ENCODE data around the gene STUB1. TPM values are rescaled to one million over a fixed set of nuclear protein-coding genes. Genes with fewer than 3 reads are reported as not detected.

The STUB1 gene
- total and polyA plus RNA-seq, 2 donors (not counting 1 experiment from before 2014, with no cell fraction given): 94.6 to 133 TPM

GRCh38 chr16:724188-725040 is 44.2 kb downstream of the STUB1 start:
- H3K36me3 ChIP-seq (ENCODE audit: control insufficient read depth, insufficient read depth, low read length): peaks cover 2% of the 10 kb centered on the region
- H3K9me3 ChIP-seq (ENCODE audit: control insufficient read depth, insufficient read depth, low read depth, low read length): no peaks in the 10 kb centered on the region
- peaks cover 6% of the 10 kb centered on the region for H3K4me1 ChIP-seq (ENCODE audit: control insufficient read depth, extremely low read depth, insufficient read depth, low read length)
- no peaks in the 10 kb centered on the region for H4K20me1 ChIP-seq (ENCODE audit: control insufficient read depth, extremely low read depth, insufficient read depth, low read length)
- TF ChIP-seq, protein P1, sequence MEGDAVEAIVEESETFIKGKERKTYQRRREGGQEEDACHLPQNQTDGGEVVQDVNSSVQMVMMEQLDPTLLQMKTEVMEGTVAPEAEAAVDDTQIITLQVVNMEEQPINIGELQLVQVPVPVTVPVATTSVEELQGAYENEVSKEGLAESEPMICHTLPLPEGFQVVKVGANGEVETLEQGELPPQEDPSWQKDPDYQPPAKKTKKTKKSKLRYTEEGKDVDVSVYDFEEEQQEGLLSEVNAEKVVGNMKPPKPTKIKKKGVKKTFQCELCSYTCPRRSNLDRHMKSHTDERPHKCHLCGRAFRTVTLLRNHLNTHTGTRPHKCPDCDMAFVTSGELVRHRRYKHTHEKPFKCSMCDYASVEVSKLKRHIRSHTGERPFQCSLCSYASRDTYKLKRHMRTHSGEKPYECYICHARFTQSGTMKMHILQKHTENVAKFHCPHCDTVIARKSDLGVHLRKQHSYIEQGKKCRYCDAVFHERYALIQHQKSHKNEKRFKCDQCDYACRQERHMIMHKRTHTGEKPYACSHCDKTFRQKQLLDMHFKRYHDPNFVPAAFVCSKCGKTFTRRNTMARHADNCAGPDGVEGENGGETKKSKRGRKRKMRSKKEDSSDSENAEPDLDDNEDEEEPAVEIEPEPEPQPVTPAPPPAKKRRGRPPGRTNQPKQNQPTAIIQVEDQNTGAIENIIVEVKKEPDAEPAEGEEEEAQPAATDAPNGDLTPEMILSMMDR (conservative IDR thresholded peaks at IDR 0.05 in 1 of 2, IDR thresholded peaks at IDR 0.05 in 1 of 2; ENCODE audit: low read depth in 1 of 2, low read length in 2 of 2): no peak
- no peak for TF ChIP-seq EZH2 (IDR thresholded peaks at IDR 0.05; ENCODE audit: low read length, missing control alignments)
- H3K27me3 ChIP-seq (ENCODE audit: control insufficient read depth, insufficient read depth, low read length): no peaks in the 10 kb centered on the region
- no peak overlapping the region for H3K27ac ChIP-seq (ENCODE audit: insufficient read depth, low read length)
- H2AFZ ChIP-seq (ENCODE audit: low read length): no peak overlapping the region
- H3K4me2 ChIP-seq (ENCODE audit: extremely low read depth, insufficient read depth, low read length): no peak overlapping the region
- no peak overlapping the region for H3K4me3 ChIP-seq (replicated peaks in 1 of 4; ENCODE audit: control extremely low read depth in 1 of 4, insufficient read depth in 1 of 4, low read depth in 3 of 4, low read length in 4 of 4)
- DNase-seq (ENCODE audit: low read depth in 2 of 2): no peak
- no peaks in the 10 kb centered on the region for H3K79me2 ChIP-seq (ENCODE audit: control insufficient read depth, insufficient read depth, low read length)
- no peak overlapping the region for H3K9ac ChIP-seq (ENCODE audit: insufficient read depth, low read length)

DNA sequence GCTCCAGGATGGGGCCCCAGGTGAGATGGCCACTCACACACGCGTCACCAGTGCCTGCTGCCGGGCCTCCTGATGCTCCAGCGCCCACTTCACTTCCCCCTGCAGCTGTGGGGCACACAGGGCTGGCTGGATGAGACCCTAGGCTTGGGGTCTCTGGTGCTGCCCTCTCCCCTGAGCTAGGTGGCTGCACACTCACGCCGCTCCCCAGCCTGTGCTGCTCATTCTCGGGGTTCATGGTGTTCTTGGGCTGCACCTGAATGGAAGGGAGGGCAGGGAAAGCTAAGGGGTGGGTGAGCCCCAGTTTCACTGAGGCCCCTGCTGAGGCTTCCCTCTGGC is 44.8 kb downstream of the STUB1 start:
- Histone ChIP-seq H2AFZ (ENCODE audit: low read length) (no peak overlapping the region), H3K9ac (ENCODE audit: insufficient read depth, low read length) (no peak overlapping the region), H3K4me1 (ENCODE audit: control insufficient read depth, extremely low read depth, insufficient read depth, low read length) (peaks cover 2% of the 10 kb centered on the region), H3K4me3 (replicated peaks in 1 of 4; ENCODE audit: control extremely low read depth in 1 of 4, insufficient read depth in 1 of 4, low read depth in 3 of 4, low read length in 4 of 4) (no peak overlapping the region), H3K27ac (ENCODE audit: insufficient read depth, low read length) (no peak overlapping the region), H3K36me3 (ENCODE audit: control insufficient read depth, insufficient read depth, low read length) (peaks cover 2% of the 10 kb centered on the region), H3K79me2 (ENCODE audit: control insufficient read depth, insufficient read depth, low read length) (no peaks in the 10 kb centered on the region), H4K20me1 (ENCODE audit: control insufficient read depth, extremely low read depth, insufficient read depth, low read length) (no peaks in the 10 kb centered on the region), H3K9me3 (ENCODE audit: control insufficient read depth, insufficient read depth, low read depth, low read length) (no peaks in the 10 kb centered on the region), H3K27me3 (ENCODE audit: control insufficient read depth, insufficient read depth, low read length) (no peaks in the 10 kb centered on the region), H3K4me2 (ENCODE audit: extremely low read depth, insufficient read depth, low read length) (no peak overlapping the region)
- no peak for DNase-seq (ENCODE audit: low read depth in 2 of 2)
- TF ChIP-seq, protein P1 (conservative IDR thresholded peaks at IDR 0.05 in 1 of 2, IDR thresholded peaks at IDR 0.05 in 1 of 2; ENCODE audit: low read depth in 1 of 2, low read length in 2 of 2): no peak
- no peak for TF ChIP-seq EZH2 (IDR thresholded peaks at IDR 0.05; ENCODE audit: low read length, missing control alignments)

- no peak for TF ChIP-seq EZH2 (IDR thresholded peaks at IDR 0.05; ENCODE audit: low read length, missing control alignments)
- TF ChIP-seq, protein P1 (conservative IDR thresholded peaks at IDR 0.05 in 1 of 2, IDR thresholded peaks at IDR 0.05 in 1 of 2; ENCODE audit: low read depth in 1 of 2, low read length in 2 of 2): no peak
- H3K9me3 ChIP-seq (ENCODE audit: control insufficient read depth, insufficient read depth, low read depth, low read length): no peaks in the 10 kb centered on the region
- no peak overlapping the region for H3K4me2 ChIP-seq (ENCODE audit: extremely low read depth, insufficient read depth, low read length)
- no peak overlapping the region for H2AFZ ChIP-seq (ENCODE audit: low read length)
- H3K4me3 ChIP-seq (replicated peaks in 1 of 4; ENCODE audit: control extremely low read depth in 1 of 4, insufficient read depth in 1 of 4, low read depth in 3 of 4, low read length in 4 of 4): no peak overlapping the region
- peaks cover 6% of the 10 kb centered on the region for H3K36me3 ChIP-seq (ENCODE audit: control insufficient read depth, insufficient read depth, low read length)
- H3K9ac ChIP-seq (ENCODE audit: insufficient read depth, low read length): no peak overlapping the region
- H4K20me1 ChIP-seq (ENCODE audit: control insufficient read depth, extremely low read depth, insufficient read depth, low read length): no peaks in the 10 kb centered on the region
- H3K27ac ChIP-seq (ENCODE audit: insufficient read depth, low read length): no peak overlapping the region
- no peak for DNase-seq (ENCODE audit: low read depth in 2 of 2)
- H3K27me3 ChIP-seq (ENCODE audit: control insufficient read depth, insufficient read depth, low read length): no peaks in the 10 kb centered on the region
- no peaks in the 10 kb centered on the region for H3K4me1 ChIP-seq (ENCODE audit: control insufficient read depth, extremely low read depth, insufficient read depth, low read length)
- H3K79me2 ChIP-seq (ENCODE audit: control insufficient read depth, insufficient read depth, low read length): no peaks in the 10 kb centered on the region
These were observed 45.4 kb downstream of the STUB1 start for GRCh38 chr16:725463-726187.

Measured in fibroblast of lung (primary cell).